AG08395 (cell line): Measurements from ENCODE around the gene CREB3L1.

ENCODE experiments used
- DNase-seq: peaks from one replicate; pipeline ENCODE4 v3.0.0; 2012; ENCODE audit warnings: mixed read lengths, low spot score

Gene CREB3L1

GRCh38 chr11:46364791-46365190 lies 87.3 kb downstream of the CREB3L1 start:
- no peak for DNase-seq

- no peak for DNase-seq
Measured at GRCh38 chr11:46366260-46366659, 88.8 kb downstream of the CREB3L1 start.

GRCh38 chr11:46366661-46367161 lies 89.2 kb downstream of the CREB3L1 start:
- no peak for DNase-seq

GRCh38 chr11:46367244-46367915 lies 89.9 kb downstream of the CREB3L1 start:
- peak; percentile 62 for DNase-seq

GRCh38 chr11:46367916-46368267 lies 90.4 kb downstream of the CREB3L1 start:
- DNase-seq = no peak

- DNase-seq = peak; percentile 85
Measured at GRCh38 chr11:46369458-46370152, 92.1 kb downstream of the CREB3L1 start.

- no peak for DNase-seq
Measured at GRCh38 chr11:46370253-46370652, 92.8 kb downstream of the CREB3L1 start.
